ENCODE results near the gene DOK5.

GRCh38 chr20:54678253-54678652, 202.9 kb downstream of the DOK5 start:
- no peak for TF ChIP-seq CTCF (conservative IDR thresholded peaks at IDR 0.05; ENCODE audit: low read depth, low read length)
- no peak for TF ChIP-seq MAFK (IDR thresholded peaks at IDR 0.05; ENCODE audit: low read depth, low read length)
- no peak for TF ChIP-seq POLR2A (IDR thresholded peaks at IDR 0.05; ENCODE audit: low read depth, low read length)
- TF ChIP-seq SMC3 (IDR thresholded peaks at IDR 0.05; ENCODE audit: low read depth, low read length) = no peak
- TF ChIP-seq RCOR1 (IDR thresholded peaks at IDR 0.05; ENCODE audit: insufficient replicate concordance, low read length) = no peak
- no peak for TF ChIP-seq MAZ (IDR thresholded peaks at IDR 0.05; ENCODE audit: borderline replicate concordance, low read depth, low read length)
- no peak for TF ChIP-seq FOS (IDR thresholded peaks at IDR 0.05; ENCODE audit: low read depth, low read length)
- TF ChIP-seq MXI1 (IDR thresholded peaks at IDR 0.05; ENCODE audit: borderline replicate concordance, low read depth, low read length) = no peak
- TF ChIP-seq BHLHE40 (IDR thresholded peaks at IDR 0.05; ENCODE audit: low read depth, low read length) = no peak
- no peak for TF ChIP-seq RAD21 (IDR thresholded peaks at IDR 0.05; ENCODE audit: low read length)
- TF ChIP-seq USF2 (IDR thresholded peaks at IDR 0.05; ENCODE audit: low read depth, low read length) = no peak
